Neural cell (in vitro differentiated cells): ENCODE data around the gene TMA7B. TPM values are rescaled to one million over a fixed set of nuclear protein-coding genes. Genes with fewer than 3 reads are reported as not detected.

Experiments used
- H2AFZ ChIP-seq: fragments of 200-600, 300-800 bp; sonication (generic), shearing (Covaris generic); 2 replicates; pipeline ENCODE4 v1.6.0; 2014; ENCODE audit warnings: low read depth, mild to moderate bottlenecking, antibody characterized with exemption, low read length, moderate library complexity
- H3F3A ChIP-seq: fragments of 200-600 bp; shearing (Covaris generic); 2 replicates; pipeline ENCODE4 v1.6.1; 2016; ENCODE audit warnings: mild to moderate bottlenecking, moderate library complexity, mixed read lengths, antibody characterized with exemption, low read length; ENCODE audit not compliant: insufficient read depth, poor library complexity, severe bottlenecking
- H3K27ac ChIP-seq: fragments of 200-600, 300-800 bp; sonication (generic), shearing (Covaris generic); 2 replicates; pipeline ENCODE4 v1.5.1; 2014; ENCODE audit warnings: mild to moderate bottlenecking, low read length, moderate library complexity
- H3K27me3 ChIP-seq: fragments of 300-800, 200-600 bp; sonication (generic), shearing (Covaris generic); 2 replicates; pipeline ENCODE4 v1.6.0; 2014; ENCODE audit warnings: mild to moderate bottlenecking, low read depth, low read length, moderate library complexity; ENCODE audit not compliant: insufficient read depth
- H3K36me3 ChIP-seq: fragments of 300-800, 200-600 bp; sonication (generic), shearing (Covaris generic); 2 replicates; pipeline ENCODE4 v1.5.1; 2014; ENCODE audit warnings: mild to moderate bottlenecking, antibody characterized with exemption, low read length, moderate library complexity; ENCODE audit not compliant: insufficient read depth
- H3K4me2 ChIP-seq: fragments of 300-800, 200-600 bp; sonication (generic), shearing (Covaris generic); 2 replicates; pipeline ENCODE4 v1.6.0; 2014; ENCODE audit warnings: mild to moderate bottlenecking, low read length
- H3K4me3 ChIP-seq: fragments of 300-800, 200-600 bp; sonication (generic), shearing (Covaris generic); 2 replicates; pipeline ENCODE4 v1.5.1; 2014; ENCODE audit warnings: mild to moderate bottlenecking, low read length, moderate library complexity
- H3K79me2 ChIP-seq: fragments of 200-600 bp; shearing (Covaris generic); replicated peaks from 2 replicates; pipeline ENCODE4 v1.6.0; 2014; ENCODE audit warnings: mild to moderate bottlenecking, low read length, moderate library complexity; ENCODE audit not compliant: insufficient read depth
- H3K9ac ChIP-seq: fragments of 300-800, 200-600 bp; sonication (generic), shearing (Covaris generic); 2 replicates; pipeline ENCODE4 v1.6.1; 2016; ENCODE audit warnings: mild to moderate bottlenecking, low read length, mixed read lengths
- H3K9me2 ChIP-seq: fragments of 200-600 bp; shearing (Covaris generic); 2 replicates; pipeline ENCODE4 v1.6.1; 2016; ENCODE audit warnings: mild to moderate bottlenecking, low read length, mixed read lengths; ENCODE audit not compliant: insufficient read depth
- H3K9me3 ChIP-seq: fragments of 200-600, 300-800 bp; sonication (generic), shearing (Covaris generic); 2 replicates; pipeline ENCODE4 v1.6.1; 2016; ENCODE audit warnings: mild to moderate bottlenecking, mixed run types, low read length, moderate library complexity, mixed read lengths
- H4K20me1 ChIP-seq: fragments of 200-600 bp; shearing (Covaris generic); 2 replicates; pipeline ENCODE4 v1.6.1; 2016; ENCODE audit warnings: mild to moderate bottlenecking, mixed run types; ENCODE audit not compliant: insufficient read depth
- CTCF ChIP-seq: fragments of 450-650 bp; IDR thresholded peaks from 2 replicates; pipeline ENCODE4 v1.5.1; 2014; ENCODE audit warnings: antibody characterized with exemption, mild to moderate bottlenecking, moderate library complexity; ENCODE audit not compliant: poor library complexity, severe bottlenecking
- EP300 ChIP-seq: fragments of 450-650 bp; conservative IDR thresholded peaks from 2 replicates; pipeline ENCODE4 v1.6.1; 2014; ENCODE audit warnings: antibody characterized with exemption, mild to moderate bottlenecking, moderate library complexity; ENCODE audit not compliant: poor library complexity, severe bottlenecking
- EZH2 ChIP-seq: fragments of 200-600, 300-800 bp; shearing (Covaris generic), sonication (generic); IDR thresholded peaks from 2 replicates; pipeline ENCODE4 v1.6.1; 2014; ENCODE audit warnings: antibody characterized with exemption, low read length, borderline replicate concordance, mild to moderate bottlenecking; ENCODE audit not compliant: insufficient read depth, poor library complexity, severe bottlenecking
- MXI1 ChIP-seq: fragments of 450-650 bp; conservative IDR thresholded peaks from 2 replicates; pipeline ENCODE4 v1.6.1; 2014; ENCODE audit warnings: antibody characterized with exemption, mild to moderate bottlenecking; ENCODE audit not compliant: poor library complexity, severe bottlenecking
- POLR2AphosphoS5 ChIP-seq: IDR thresholded peaks from 2 replicates; pipeline ENCODE4 v1.6.1; 2012
- RAD21 ChIP-seq: fragments of 450-650 bp; conservative IDR thresholded peaks from 2 replicates; pipeline ENCODE4 v1.6.1; 2014; ENCODE audit warnings: antibody characterized with exemption, mild to moderate bottlenecking, moderate library complexity
- REST ChIP-seq: IDR thresholded peaks from 2 replicates; pipeline ENCODE4 v1.6.1; 2012; ENCODE audit warnings: borderline replicate concordance
- SMC3 ChIP-seq: fragments of 450-650 bp; conservative IDR thresholded peaks from 2 replicates; pipeline ENCODE4 v1.6.1; 2014; ENCODE audit warnings: antibody characterized with exemption, mild to moderate bottlenecking, moderate library complexity; ENCODE audit not compliant: poor library complexity
- TAF1 ChIP-seq: IDR thresholded peaks from 2 replicates; pipeline ENCODE4 v1.6.1; 2012; ENCODE audit warnings: low read depth
- polyA plus RNA-seq: library from polyadenylated mRNA; depleted of rRNA; stranded (reverse); fragments of >200 nt; gene quantifications from 2 replicates; pipeline ENCODE4 v1.2.3, GENCODE V29; 2014

TMA7B gene
- polyA plus RNA-seq, 1 donor from 2014 or later, result not detected

GRCh38 chr22:39927544-39927943, 32.7 kb upstream of the TMA7B start:
- Histone ChIP-seq H3K36me3 (no peaks in the 10 kb centered on the region), H3K9me3 (no peaks in the 10 kb centered on the region), H3K4me2 (no peak overlapping the region), H3K4me3 (no peak overlapping the region), H3K27ac (no peak overlapping the region), H2AFZ (no peak overlapping the region), H3F3A (no peaks in the 10 kb centered on the region), H3K9ac (no peak overlapping the region), H3K27me3 (no peaks in the 10 kb centered on the region), H4K20me1 (no peaks in the 10 kb centered on the region), H3K9me2 (no peaks in the 10 kb centered on the region), H3K79me2 (no peaks in the 10 kb centered on the region)
- TF ChIP-seq EZH2, result no peak
- no peak for TF ChIP-seq MXI1
- no peak for TF ChIP-seq RAD21
- no peak for TF ChIP-seq POLR2AphosphoS5
- no peak for TF ChIP-seq SMC3
- TF ChIP-seq TAF1, result no peak
- no peak for TF ChIP-seq EP300
- no peak for TF ChIP-seq CTCF

GRCh38 chr22:39928536-39929520, 31.4 kb upstream of the TMA7B start:
- Histone ChIP-seq H3K9me3 (no peaks in the 10 kb centered on the region), H3K4me2 (no peak overlapping the region), H3K79me2 (no peaks in the 10 kb centered on the region), H2AFZ (no peak overlapping the region), H3K36me3 (no peaks in the 10 kb centered on the region), H3K4me3 (no peak overlapping the region), H3K9me2 (no peaks in the 10 kb centered on the region), H3K27me3 (no peaks in the 10 kb centered on the region), H3K27ac (no peak overlapping the region), H3K9ac (no peak overlapping the region), H4K20me1 (no peaks in the 10 kb centered on the region), H3F3A (no peaks in the 10 kb centered on the region)
- TF ChIP-seq EP300 (no peak), TAF1 (no peak), EZH2 (no peak), MXI1 (no peak), SMC3 (no peak)

- H3K9ac ChIP-seq, result no peak overlapping the region
- H3K27me3 ChIP-seq, result no peaks in the 10 kb centered on the region
- H3K27ac ChIP-seq, result no peak overlapping the region
- no peaks in the 10 kb centered on the region for H3K9me3 ChIP-seq
- TF ChIP-seq EZH2 (no peak), EP300 (no peak), REST (no peak), SMC3 (no peak), TAF1 (no peak), MXI1 (no peak)
- H3K9me2 ChIP-seq, result no peaks in the 10 kb centered on the region
- H3K4me3 ChIP-seq, result no peak overlapping the region
- H3K36me3 ChIP-seq, result no peaks in the 10 kb centered on the region
- H3K79me2 ChIP-seq, result no peaks in the 10 kb centered on the region
- no peaks in the 10 kb centered on the region for H3F3A ChIP-seq
- H4K20me1 ChIP-seq, result no peaks in the 10 kb centered on the region
- no peak overlapping the region for H2AFZ ChIP-seq
- H3K4me2 ChIP-seq, result no peak overlapping the region
Observed at GRCh38 chr22:39931251-39931650, 28.9 kb upstream of the TMA7B start.
